ENCODE data around the gene PDZD4. TPM values are rescaled to one million over a fixed set of nuclear protein-coding genes. Genes with fewer than 3 reads are reported as not detected.

Gene PDZD4, protein sequence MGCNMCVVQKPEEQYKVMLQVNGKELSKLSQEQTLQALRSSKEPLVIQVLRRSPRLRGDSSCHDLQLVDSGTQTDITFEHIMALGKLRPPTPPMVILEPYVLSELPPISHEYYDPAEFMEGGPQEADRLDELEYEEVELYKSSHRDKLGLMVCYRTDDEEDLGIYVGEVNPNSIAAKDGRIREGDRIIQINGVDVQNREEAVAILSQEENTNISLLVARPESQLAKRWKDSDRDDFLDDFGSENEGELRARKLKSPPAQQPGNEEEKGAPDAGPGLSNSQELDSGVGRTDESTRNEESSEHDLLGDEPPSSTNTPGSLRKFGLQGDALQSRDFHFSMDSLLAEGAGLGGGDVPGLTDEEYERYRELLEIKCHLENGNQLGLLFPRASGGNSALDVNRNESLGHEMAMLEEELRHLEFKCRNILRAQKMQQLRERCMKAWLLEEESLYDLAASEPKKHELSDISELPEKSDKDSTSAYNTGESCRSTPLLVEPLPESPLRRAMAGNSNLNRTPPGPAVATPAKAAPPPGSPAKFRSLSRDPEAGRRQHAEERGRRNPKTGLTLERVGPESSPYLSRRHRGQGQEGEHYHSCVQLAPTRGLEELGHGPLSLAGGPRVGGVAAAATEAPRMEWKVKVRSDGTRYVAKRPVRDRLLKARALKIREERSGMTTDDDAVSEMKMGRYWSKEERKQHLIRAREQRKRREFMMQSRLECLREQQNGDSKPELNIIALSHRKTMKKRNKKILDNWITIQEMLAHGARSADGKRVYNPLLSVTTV
- total RNA-seq (5.4 and 5.8 TPM in 2 replicates), polyA plus RNA-seq (0.50 and 1.7 TPM in 2 replicates)

DNA sequence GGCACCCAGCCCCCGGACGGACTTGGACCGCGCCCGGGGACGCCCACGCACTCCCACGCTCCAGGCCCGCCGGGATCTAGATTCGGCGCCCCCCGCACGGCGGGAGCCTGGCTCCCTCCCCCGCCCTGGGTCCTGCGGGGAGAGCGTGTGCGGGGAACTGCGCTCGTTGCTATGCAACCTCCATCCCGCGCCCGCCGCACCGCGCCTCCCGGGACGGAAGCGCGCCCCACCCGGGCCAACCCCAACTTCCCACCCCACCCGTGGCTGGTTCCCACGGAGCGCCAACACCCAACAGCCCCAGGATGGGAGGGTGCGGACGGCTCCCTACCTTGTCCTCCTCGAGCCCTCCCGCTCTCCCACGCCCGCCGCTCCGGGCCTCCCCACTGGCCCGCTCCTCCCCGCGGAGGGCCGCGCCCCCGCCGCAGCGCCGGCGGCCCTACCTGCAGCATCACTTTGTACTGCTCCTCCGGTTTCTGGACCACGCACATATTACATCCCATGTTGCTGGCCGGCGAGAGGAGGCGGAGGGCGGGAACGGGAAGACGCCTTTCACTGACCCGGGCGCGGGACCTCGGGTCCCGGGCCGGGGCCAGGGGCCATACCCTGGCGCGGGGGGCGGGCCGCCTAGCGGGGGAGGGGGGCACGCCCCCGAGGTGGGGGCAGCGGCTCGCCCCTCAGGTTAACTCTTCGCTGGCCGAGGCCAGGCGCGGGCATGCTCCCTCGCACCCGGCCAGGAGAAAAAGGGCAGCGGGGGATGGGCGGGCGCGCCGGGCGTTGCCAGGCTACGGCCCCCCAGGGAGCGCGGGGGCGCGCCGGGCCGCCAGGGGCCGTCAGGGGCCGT lies at the start of gene PDZD4:
Gene PDZD4 (minus strand): TSS at position 746 of the 841 bp plus-strand sequence. CDS start 246 bp downstream, at position 500.
- Histone ChIP-seq H3K27me3 (peaks cover 40% of the 10 kb centered on the region), H3K9me3 (ENCODE audit: low read depth) (no peaks in the 10 kb centered on the region), H3K4me1 (ENCODE audit: low read depth) (no peaks in the 10 kb centered on the region), H3K27ac (no peak within 1 kb of the TSS), H3K4me3 (peak within 1 kb of the TSS; percentile 28), H3K36me3 (no peaks in the 10 kb centered on the region)
- no peak for TF ChIP-seq CTCF (IDR thresholded peaks at IDR 0.05; ENCODE audit: low read depth, low read length)
- DNase-seq (ENCODE audit: low read depth in 1 of 2, low spot score in 1 of 2), result peak in 1 of 2 donors; percentile 22

GRCh38 chrX:153879741-153880439 lies 49.5 kb upstream of the PDZD4 start:
- H3K27ac ChIP-seq, result no peak overlapping the region
- peaks cover 7% of the 10 kb centered on the region for H3K27me3 ChIP-seq
- H3K36me3 ChIP-seq, result no peaks in the 10 kb centered on the region
- H3K4me1 ChIP-seq (ENCODE audit: low read depth), result no peaks in the 10 kb centered on the region
- H3K9me3 ChIP-seq (ENCODE audit: low read depth), result no peaks in the 10 kb centered on the region
- DNase-seq (ENCODE audit: low read depth in 1 of 2, low spot score in 1 of 2), result no peak
- no peak overlapping the region for H3K4me3 ChIP-seq
- no peak for TF ChIP-seq CTCF (IDR thresholded peaks at IDR 0.05; ENCODE audit: low read depth, low read length)

DNA sequence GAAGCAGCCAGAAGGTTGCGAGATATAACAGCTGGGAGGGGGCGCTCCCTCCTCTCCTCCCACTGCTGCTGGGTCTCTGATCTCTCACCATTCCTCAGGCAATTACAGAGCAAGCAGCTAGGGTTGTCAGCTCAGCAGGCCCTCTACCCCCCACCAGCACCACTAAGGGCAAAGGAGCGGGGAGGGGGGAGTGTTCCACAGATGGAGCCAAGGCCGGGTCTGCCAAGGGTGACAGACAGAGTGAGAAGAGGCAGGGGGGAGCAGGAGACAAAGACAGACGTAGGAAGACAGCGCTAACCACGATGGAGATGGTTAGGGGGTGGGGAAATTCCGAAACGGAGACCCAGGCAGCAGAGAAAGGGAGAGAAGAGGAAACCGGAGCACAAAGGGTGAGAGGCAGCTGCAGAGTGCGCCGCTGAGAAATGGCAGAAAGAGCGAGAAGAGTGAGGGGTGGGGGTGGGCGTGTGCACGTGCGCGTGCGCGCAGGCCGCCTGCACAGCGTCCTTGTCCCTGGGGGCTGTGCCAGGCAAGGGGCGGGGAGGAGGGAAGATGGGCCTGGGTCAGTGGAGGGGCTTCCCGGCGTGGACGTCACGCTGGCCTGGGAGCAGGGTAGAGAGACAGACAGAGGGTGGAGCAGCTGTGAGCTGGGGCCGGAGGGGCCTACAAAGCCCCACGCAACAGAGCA lies 48.8 kb upstream of the PDZD4 start:
- Histone ChIP-seq H3K36me3 (no peaks in the 10 kb centered on the region), H3K4me3 (no peak overlapping the region), H3K4me1 (ENCODE audit: low read depth) (no peaks in the 10 kb centered on the region), H3K27me3 (peaks cover 1% of the 10 kb centered on the region), H3K27ac (no peak overlapping the region), H3K9me3 (ENCODE audit: low read depth) (no peaks in the 10 kb centered on the region)
- TF ChIP-seq CTCF (IDR thresholded peaks at IDR 0.05; ENCODE audit: low read depth, low read length), result no peak
- peak in 1 of 2 donors; percentile 12 for DNase-seq (ENCODE audit: low read depth in 1 of 2, low spot score in 1 of 2)

GRCh38 chrX:153878345-153878744 lies 48.0 kb upstream of the PDZD4 start:
- Histone ChIP-seq H3K4me3 (no peak overlapping the region), H3K36me3 (no peaks in the 10 kb centered on the region)
- no peak for TF ChIP-seq CTCF (IDR thresholded peaks at IDR 0.05; ENCODE audit: low read depth, low read length)

More at GRCh38 chrX:153878345-153878744, 48.0 kb upstream of the PDZD4 start:
- no peak overlapping the region for H3K27ac ChIP-seq
- no peak for DNase-seq (ENCODE audit: low read depth in 1 of 2, low spot score in 1 of 2)
- no peaks in the 10 kb centered on the region for H3K4me1 ChIP-seq (ENCODE audit: low read depth)
- no peaks in the 10 kb centered on the region for H3K9me3 ChIP-seq (ENCODE audit: low read depth)
- H3K27me3 ChIP-seq, result no peaks in the 10 kb centered on the region
